ENCODE data around the gene FAAH2.

FAAH2 gene

DNA sequence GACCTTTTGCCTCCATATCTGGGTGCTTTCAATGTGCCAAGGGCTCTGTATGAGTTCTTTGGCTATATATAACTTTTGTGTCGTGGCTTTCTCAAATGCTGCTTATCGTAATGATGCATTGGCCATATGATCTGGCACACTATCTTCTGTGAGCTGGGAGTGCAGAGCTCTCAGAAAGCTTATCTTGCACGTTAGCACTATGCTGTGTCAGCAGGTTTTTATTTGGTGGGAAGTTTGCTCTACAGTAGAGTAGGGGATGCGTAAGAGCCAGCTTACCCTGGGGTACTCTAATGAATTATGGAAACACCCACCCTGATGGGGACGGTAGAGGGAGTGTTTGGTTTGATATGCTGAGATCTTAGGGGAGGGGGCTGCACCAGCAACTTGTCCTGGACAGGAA lies 119.6 kb downstream of the FAAH2 start:
- Histone ChIP-seq H3K36me3 (replicated peaks; ENCODE audit: insufficient read depth, low read length) (no peaks in the 10 kb centered on the region), H3K4me1 (ENCODE audit: low read length) (no peaks in the 10 kb centered on the region), H2AFZ (ENCODE audit: low read length) (no peak overlapping the region), H3K4me3 (ENCODE audit: low read length) (no peak overlapping the region), H3F3A (ENCODE audit: insufficient read depth, low read length) (no peaks in the 10 kb centered on the region), H4K20me1 (ENCODE audit: insufficient read depth, low read length) (no peaks in the 10 kb centered on the region), H3K27ac (ENCODE audit: low read length) (no peak overlapping the region), H3K4me2 (ENCODE audit: low read depth, low read length) (no peak overlapping the region), H3K9me3 (replicated peaks; ENCODE audit: insufficient read depth, low read length) (no peaks in the 10 kb centered on the region), H3K79me2 (ENCODE audit: low read length) (no peaks in the 10 kb centered on the region), H3K9me2 (replicated peaks; ENCODE audit: insufficient read depth, low read length) (no peaks in the 10 kb centered on the region), H3K27me3 (replicated peaks; ENCODE audit: insufficient read depth, low read length) (no peaks in the 10 kb centered on the region), H3K9ac (ENCODE audit: low read length) (no peak overlapping the region)
- no peak for DNase-seq
- TF ChIP-seq EZH2phosphoT487 (IDR thresholded peaks at IDR 0.05; ENCODE audit: low read length) (no peak), EZH2 (optimal IDR thresholded peaks at IDR 0.05; ENCODE audit: low read depth, low read length) (no peak)
- TF ChIP-seq, protein P1, sequence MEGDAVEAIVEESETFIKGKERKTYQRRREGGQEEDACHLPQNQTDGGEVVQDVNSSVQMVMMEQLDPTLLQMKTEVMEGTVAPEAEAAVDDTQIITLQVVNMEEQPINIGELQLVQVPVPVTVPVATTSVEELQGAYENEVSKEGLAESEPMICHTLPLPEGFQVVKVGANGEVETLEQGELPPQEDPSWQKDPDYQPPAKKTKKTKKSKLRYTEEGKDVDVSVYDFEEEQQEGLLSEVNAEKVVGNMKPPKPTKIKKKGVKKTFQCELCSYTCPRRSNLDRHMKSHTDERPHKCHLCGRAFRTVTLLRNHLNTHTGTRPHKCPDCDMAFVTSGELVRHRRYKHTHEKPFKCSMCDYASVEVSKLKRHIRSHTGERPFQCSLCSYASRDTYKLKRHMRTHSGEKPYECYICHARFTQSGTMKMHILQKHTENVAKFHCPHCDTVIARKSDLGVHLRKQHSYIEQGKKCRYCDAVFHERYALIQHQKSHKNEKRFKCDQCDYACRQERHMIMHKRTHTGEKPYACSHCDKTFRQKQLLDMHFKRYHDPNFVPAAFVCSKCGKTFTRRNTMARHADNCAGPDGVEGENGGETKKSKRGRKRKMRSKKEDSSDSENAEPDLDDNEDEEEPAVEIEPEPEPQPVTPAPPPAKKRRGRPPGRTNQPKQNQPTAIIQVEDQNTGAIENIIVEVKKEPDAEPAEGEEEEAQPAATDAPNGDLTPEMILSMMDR (IDR thresholded peaks at IDR 0.05; ENCODE audit: low read length), result no peak

DNA sequence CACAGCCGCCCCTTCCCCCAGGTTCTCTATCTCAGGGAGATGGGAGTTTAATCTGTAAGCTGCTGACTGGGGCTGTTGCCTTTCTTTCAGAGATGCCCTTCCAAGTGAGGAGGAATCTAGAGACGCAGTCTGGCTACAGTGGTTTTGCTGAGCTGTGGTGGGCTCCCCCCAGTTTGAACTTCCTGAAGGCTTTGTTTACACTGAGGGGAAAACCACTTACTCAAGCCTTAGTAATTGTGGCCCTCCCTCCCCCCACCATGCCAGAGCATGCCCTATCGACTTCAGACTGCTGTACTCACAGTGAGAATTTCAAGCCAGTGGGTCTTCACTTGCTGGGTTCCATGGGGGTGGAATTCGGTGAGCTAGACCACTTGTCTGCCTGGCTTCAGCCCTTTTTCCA lies 131.3 kb downstream of the FAAH2 start:
- DNase-seq, result peak; percentile 8
- no peaks in the 10 kb centered on the region for H3K36me3 ChIP-seq (replicated peaks; ENCODE audit: insufficient read depth, low read length)
- H3K79me2 ChIP-seq (ENCODE audit: low read length), result no peaks in the 10 kb centered on the region
- no peaks in the 10 kb centered on the region for H3K9me3 ChIP-seq (replicated peaks; ENCODE audit: insufficient read depth, low read length)
- H2AFZ ChIP-seq (ENCODE audit: low read length), result no peak overlapping the region
- no peak overlapping the region for H3K4me3 ChIP-seq (ENCODE audit: low read length)
- TF ChIP-seq EZH2 (optimal IDR thresholded peaks at IDR 0.05; ENCODE audit: low read depth, low read length), result no peak
- TF ChIP-seq EZH2phosphoT487 (IDR thresholded peaks at IDR 0.05; ENCODE audit: low read length), result no peak
- TF ChIP-seq, protein P1 (IDR thresholded peaks at IDR 0.05; ENCODE audit: low read length), result no peak
- H3K9me2 ChIP-seq (replicated peaks; ENCODE audit: insufficient read depth, low read length), result no peaks in the 10 kb centered on the region
- H3K4me1 ChIP-seq (ENCODE audit: low read length), result no peaks in the 10 kb centered on the region
- H3F3A ChIP-seq (ENCODE audit: insufficient read depth, low read length), result no peaks in the 10 kb centered on the region
- no peak overlapping the region for H3K27ac ChIP-seq (ENCODE audit: low read length)
- no peak overlapping the region for H3K9ac ChIP-seq (ENCODE audit: low read length)
- no peaks in the 10 kb centered on the region for H4K20me1 ChIP-seq (ENCODE audit: insufficient read depth, low read length)
- no peaks in the 10 kb centered on the region for H3K27me3 ChIP-seq (replicated peaks; ENCODE audit: insufficient read depth, low read length)
- no peak overlapping the region for H3K4me2 ChIP-seq (ENCODE audit: low read depth, low read length)

DNA sequence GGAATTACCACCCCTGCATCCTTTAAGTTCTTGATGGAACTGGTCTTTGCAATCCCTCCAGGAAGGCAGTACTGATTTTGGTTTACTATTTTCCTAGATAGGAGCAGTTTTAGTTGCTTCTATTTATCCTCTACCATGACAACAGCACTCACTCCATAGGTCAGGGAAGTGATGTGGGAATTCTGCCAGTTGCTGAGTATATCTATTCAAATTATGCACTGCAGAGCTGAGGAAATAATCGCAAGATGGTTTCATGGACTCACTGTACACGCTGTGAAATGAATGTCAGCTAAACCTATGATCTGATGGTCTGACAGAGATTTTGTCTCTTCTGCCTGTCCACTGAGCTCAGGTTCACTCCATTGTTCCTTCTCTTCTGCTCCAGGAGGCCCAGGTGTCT lies 135.8 kb downstream of the FAAH2 start:
- Histone ChIP-seq H3K9me2 (replicated peaks; ENCODE audit: insufficient read depth, low read length) (no peaks in the 10 kb centered on the region), H3K27me3 (replicated peaks; ENCODE audit: insufficient read depth, low read length) (no peaks in the 10 kb centered on the region), H3K27ac (ENCODE audit: low read length) (no peak overlapping the region), H3K4me2 (ENCODE audit: low read depth, low read length) (no peak overlapping the region), H3K9me3 (replicated peaks; ENCODE audit: insufficient read depth, low read length) (no peaks in the 10 kb centered on the region), H3K79me2 (ENCODE audit: low read length) (no peaks in the 10 kb centered on the region), H2AFZ (ENCODE audit: low read length) (no peak overlapping the region), H4K20me1 (ENCODE audit: insufficient read depth, low read length) (no peaks in the 10 kb centered on the region), H3K9ac (ENCODE audit: low read length) (no peak overlapping the region), H3K36me3 (replicated peaks; ENCODE audit: insufficient read depth, low read length) (no peaks in the 10 kb centered on the region), H3K4me3 (ENCODE audit: low read length) (no peak overlapping the region), H3K4me1 (ENCODE audit: low read length) (no peaks in the 10 kb centered on the region), H3F3A (ENCODE audit: insufficient read depth, low read length) (no peaks in the 10 kb centered on the region)
- TF ChIP-seq EZH2phosphoT487 (IDR thresholded peaks at IDR 0.05; ENCODE audit: low read length), result no peak
- no peak for DNase-seq

DNA sequence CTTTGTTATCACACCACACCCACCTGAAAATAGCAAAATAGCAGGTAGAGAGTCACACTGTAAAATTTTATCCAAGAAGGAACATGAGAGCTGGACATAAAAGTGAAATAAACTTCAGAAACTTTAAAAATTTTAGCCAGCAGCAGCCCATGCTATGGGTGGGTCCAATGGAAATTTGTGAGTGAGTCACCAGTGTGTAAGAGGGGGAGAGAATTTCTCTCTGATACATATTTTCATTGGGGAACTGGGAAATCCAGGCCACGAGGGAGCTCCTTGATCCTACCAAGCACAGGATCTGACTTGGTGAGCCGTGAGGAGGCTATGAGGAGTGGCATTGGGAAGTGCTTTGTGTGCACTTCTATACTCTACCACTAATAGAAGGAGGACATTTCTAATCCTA lies 136.3 kb downstream of the FAAH2 start:
- H3K4me1 ChIP-seq (ENCODE audit: low read length), result no peaks in the 10 kb centered on the region
- H2AFZ ChIP-seq (ENCODE audit: low read length), result no peak overlapping the region
- TF ChIP-seq EZH2phosphoT487 (IDR thresholded peaks at IDR 0.05; ENCODE audit: low read length), result no peak
- no peak for TF ChIP-seq EZH2 (optimal IDR thresholded peaks at IDR 0.05; ENCODE audit: low read depth, low read length)
- TF ChIP-seq, protein P1 (IDR thresholded peaks at IDR 0.05; ENCODE audit: low read length), result no peak
- no peaks in the 10 kb centered on the region for H3K27me3 ChIP-seq (replicated peaks; ENCODE audit: insufficient read depth, low read length)
- DNase-seq, result no peak
- no peak overlapping the region for H3K9ac ChIP-seq (ENCODE audit: low read length)
- H3K4me2 ChIP-seq (ENCODE audit: low read depth, low read length), result no peak overlapping the region
- no peaks in the 10 kb centered on the region for H4K20me1 ChIP-seq (ENCODE audit: insufficient read depth, low read length)
- no peaks in the 10 kb centered on the region for H3K9me3 ChIP-seq (replicated peaks; ENCODE audit: insufficient read depth, low read length)
- H3K79me2 ChIP-seq (ENCODE audit: low read length), result no peaks in the 10 kb centered on the region
- no peaks in the 10 kb centered on the region for H3K9me2 ChIP-seq (replicated peaks; ENCODE audit: insufficient read depth, low read length)
- no peak overlapping the region for H3K4me3 ChIP-seq (ENCODE audit: low read length)
- no peaks in the 10 kb centered on the region for H3K36me3 ChIP-seq (replicated peaks; ENCODE audit: insufficient read depth, low read length)
- H3F3A ChIP-seq (ENCODE audit: insufficient read depth, low read length), result no peaks in the 10 kb centered on the region
- no peak overlapping the region for H3K27ac ChIP-seq (ENCODE audit: low read length)

Data from MM.1S (cell line).